Right lobe of liver (tissue), 4 donors: ENCODE results near the gene SH3TC1.

Source experiments
- POLR2A ChIP-seq: fragments of 450-650 bp; IDR thresholded peaks from one replicate; pipeline ENCODE4 v1.6.1; 2017; ENCODE audit warnings: antibody characterized with exemption, mild to moderate bottlenecking
- TF ChIP-seq, protein P1 (sequence below), 4 donors: fragments of 200-600 bp in 3 of 4; fragments of 450-650 bp in 1 of 4; IDR thresholded peaks; one replicate each; pipeline versions ENCODE4 v1.5.1 to v1.8.0; 2016 to 2022; ENCODE audit warnings: antibody characterized with exemption in 4 of 4, mild to moderate bottlenecking in 2 of 4
- donor health status: DM: no; HTN: no; CAD: no.
- donor health status: DM: no; HTN: no; CAD: no.
- donor health status: DM: no; HTN: yes; CAD: no.

DNA sequence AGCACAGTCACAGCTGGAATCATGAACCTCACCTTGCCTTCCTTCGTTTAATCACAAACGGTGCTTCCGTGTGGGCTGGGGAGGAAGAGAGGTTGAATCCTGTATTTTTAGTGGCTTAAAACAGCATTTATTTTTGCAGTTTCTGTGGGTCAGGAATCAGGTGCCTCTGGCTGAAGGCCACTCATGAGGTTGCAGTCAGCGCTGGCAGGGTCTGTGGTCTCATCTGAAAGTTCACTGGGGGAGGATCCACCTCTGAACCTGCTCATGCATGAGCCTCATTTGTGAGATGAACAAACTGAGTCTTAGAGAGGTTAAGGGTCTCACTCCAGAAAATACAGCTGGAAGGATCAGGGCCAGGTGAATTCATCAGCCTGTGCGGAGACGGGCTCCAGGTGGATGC lies 23.4 kb upstream of the SH3TC1 start:
- TF ChIP-seq, protein P1, sequence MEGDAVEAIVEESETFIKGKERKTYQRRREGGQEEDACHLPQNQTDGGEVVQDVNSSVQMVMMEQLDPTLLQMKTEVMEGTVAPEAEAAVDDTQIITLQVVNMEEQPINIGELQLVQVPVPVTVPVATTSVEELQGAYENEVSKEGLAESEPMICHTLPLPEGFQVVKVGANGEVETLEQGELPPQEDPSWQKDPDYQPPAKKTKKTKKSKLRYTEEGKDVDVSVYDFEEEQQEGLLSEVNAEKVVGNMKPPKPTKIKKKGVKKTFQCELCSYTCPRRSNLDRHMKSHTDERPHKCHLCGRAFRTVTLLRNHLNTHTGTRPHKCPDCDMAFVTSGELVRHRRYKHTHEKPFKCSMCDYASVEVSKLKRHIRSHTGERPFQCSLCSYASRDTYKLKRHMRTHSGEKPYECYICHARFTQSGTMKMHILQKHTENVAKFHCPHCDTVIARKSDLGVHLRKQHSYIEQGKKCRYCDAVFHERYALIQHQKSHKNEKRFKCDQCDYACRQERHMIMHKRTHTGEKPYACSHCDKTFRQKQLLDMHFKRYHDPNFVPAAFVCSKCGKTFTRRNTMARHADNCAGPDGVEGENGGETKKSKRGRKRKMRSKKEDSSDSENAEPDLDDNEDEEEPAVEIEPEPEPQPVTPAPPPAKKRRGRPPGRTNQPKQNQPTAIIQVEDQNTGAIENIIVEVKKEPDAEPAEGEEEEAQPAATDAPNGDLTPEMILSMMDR (IDR thresholded peaks at IDR 0.05): no peak
- no peak for TF ChIP-seq POLR2A
